ENCODE measurements around the gene LZTS3.
A peak's percentile ranks its signal among the peaks of the same experiment; 100 is the strongest.
"Not testable (repeated sequence)": the region's sequence is repeated elsewhere in the genome, so short reads cannot be mapped to it uniquely, and the experiment has no call there.

The LZTS3 gene

GRCh38 chr20:3135507-3136070 lies 37.8 kb downstream of the LZTS3 start:
- ATAC-seq (peak; percentile 57), DNase-seq (no peak)

GRCh38 chr20:3134151-3134550 lies 39.2 kb downstream of the LZTS3 start:
- DNase-seq (no peak), ATAC-seq (no peak)

DNA sequence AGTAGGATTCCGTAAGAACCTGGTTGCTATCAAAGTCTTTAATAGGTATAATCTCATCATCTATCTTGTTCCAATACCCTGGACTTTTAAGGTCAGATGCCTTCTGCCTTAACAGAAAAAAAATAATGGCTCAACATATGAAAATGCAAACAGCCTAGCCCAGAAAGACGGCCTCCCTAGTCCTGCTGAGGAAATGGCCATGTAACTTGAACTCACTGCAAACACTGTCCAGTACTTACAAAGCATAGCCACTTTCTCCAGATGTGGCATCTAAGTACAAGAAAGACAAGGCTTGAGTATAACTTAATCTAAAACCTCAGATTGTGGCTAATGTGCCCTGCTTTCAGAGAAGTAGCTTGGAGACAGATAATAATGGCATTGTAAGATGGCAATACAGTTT lies 40.2 kb downstream of the LZTS3 start:
- ATAC-seq (no peak), DNase-seq (no peak)

DNA sequence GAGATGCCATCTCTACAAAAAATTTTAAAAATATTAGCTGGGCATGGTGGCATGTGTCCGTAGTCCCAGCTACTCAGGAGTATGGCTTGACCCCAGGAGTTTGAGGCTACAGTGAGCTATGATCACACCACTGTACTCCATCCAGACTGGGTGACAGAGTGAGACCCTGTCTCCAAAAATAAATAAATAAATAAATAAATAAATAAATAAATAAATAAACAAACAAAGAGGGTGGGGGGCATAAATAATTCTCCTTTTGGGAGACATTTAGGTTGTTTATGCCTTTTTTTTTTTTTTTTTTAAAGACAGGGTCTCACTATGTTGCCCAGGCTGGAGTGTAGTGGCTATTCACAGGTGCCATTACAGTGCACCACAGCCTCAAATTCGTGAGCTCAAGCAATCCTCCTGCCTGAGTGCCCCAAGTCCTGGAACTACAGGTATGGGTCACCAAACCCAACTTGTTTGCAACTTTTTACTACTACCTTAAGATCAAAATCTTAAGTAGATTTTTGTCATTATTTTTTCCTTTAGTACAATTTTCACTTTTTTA lies 43.2 kb downstream of the LZTS3 start:
- DNase-seq (no peak), ATAC-seq (no peak)

DNA sequence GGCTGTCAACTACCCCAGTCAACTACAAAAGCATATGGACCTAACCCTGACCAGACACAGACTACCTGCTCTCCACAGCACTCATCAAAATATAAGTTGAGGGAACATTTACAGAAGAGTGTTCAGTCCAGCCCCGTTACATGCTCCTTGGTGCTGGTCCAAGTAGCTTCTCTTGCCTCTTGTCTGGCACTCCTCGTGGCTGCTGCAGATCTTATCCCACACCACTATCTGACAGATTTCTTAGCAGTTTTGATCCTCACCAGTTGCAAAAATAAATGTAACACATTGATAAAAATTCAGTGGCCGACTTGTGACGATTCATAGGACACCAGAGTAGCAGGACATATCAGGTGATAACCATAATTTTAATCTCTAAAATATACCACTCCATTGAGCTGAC lies 44.3 kb downstream of the LZTS3 start:
- ATAC-seq (no peak), DNase-seq (no peak)

DNA sequence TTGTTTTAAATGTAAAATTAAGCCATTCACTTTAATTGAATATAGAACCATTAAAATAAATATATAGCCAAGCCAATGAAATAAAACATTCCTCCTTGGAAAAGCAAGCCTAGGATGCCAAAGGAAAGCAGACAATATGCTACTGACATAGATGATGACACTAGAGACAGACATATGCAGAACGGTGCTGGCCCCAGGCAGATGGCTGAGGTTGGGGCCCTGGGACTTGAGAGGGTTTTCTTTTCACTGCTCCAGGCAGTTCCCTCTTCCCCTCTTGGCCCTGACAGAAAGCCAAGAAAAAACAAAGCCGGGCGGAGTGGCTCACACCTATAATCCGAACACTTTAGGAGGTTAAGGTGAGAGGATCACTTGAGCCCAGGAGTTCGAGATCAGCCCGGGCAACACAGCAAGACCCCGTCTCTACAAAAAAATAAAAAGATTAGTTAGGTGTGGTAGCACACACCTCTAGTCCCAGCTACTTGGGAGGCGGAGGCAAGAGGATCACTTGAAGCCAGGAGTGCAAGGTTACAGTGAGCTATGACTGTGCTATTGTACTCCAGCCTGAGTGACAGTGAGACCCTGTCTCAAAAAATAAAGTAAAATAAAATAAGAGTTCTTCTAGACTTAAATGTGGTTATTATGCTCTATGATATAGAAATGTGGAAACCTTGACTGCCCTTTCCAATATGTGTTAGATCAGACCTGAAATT lies 44.9 kb downstream of the LZTS3 start:
- DNase-seq = no peak
- no peak for ATAC-seq

DNA sequence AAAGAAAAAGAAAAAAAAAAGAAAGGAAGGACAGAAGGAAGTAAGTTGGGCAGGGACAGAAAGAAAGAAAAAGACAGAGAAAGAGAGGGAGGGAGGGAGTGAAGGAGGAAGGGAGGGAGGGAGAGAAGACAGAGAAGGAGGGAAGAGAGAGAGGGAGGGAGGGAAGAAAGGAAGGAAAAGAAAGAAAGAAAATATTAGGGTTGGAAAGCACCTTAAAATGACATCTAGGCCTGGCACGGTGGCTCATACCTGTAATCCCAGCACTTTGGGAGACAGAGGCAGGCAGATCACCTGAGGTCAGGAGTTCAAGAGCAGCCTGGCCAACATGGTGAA lies 46.9 kb downstream of the LZTS3 start:
- no peak for ATAC-seq
- DNase-seq = no peak

GRCh38 chr20:3125776-3126526 lies 47.4 kb downstream of the LZTS3 start:
- DNase-seq, ATAC-seq: not testable (repeated sequence)

DNA sequence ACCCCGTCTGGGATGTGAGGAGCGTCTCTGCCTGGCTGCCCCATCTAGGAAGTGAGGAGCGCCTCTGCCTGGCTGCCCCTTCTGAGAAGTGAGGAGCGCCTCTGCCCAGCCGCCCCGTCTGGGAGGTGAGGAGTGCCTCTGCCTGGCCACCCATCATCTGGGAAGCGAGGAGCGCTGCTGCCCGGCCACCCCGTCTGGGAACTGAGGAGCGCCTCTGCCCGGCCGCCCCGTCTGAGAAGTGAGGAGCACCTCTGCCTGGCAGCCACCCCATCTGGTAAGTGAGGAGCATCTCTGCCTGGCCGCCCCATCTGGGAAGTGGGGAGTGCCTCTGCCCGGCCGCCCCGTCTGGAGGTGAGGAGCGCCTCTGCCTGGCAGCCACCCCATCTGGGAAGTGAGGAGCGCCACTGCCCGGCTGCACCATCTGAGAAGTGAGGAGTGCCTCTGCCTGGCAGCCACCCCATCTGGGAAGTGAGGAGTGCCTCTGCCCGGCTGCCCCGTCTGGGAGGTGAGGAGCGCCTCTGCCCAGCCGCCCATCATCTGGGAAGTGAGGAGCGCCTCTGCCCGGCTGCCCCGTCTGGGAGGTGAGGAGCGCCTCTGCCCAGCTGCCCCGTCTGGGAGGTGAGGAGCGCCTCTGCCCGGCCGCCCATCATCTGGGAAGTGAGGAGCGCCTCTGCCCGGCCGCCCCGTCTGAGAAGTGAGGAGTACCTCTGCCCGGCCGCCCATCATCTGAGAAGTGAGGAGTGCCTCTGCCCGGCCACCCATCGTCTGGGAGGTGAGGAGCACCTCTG lies 48.4 kb downstream of the LZTS3 start:
- ATAC-seq, DNase-seq: not testable (repeated sequence)

- not testable (repeated sequence) for ATAC-seq, DNase-seq
These were observed 49.2 kb downstream of the LZTS3 start for GRCh38 chr20:3124163-3124562.

DNA sequence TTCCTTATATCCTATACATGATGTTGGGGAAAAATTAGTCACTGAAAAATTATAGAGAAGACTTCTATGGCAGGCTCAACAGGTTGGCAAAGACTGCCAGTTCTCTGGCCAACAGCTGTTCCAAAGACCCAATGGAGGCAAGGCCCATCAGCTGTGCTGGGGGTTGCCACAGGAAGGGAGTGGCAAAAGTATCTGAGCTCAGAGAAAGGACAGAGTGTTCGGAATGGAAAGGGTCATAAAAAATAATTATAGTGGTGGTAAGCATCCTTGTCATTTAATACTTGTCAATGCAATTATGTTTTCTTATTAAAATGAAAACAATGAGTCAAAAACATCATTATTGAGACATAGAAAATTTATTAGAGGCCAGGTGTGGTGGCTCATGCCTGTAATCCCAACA lies 49.8 kb downstream of the LZTS3 start:
- DNase-seq (no peak), ATAC-seq (no peak)

DNA sequence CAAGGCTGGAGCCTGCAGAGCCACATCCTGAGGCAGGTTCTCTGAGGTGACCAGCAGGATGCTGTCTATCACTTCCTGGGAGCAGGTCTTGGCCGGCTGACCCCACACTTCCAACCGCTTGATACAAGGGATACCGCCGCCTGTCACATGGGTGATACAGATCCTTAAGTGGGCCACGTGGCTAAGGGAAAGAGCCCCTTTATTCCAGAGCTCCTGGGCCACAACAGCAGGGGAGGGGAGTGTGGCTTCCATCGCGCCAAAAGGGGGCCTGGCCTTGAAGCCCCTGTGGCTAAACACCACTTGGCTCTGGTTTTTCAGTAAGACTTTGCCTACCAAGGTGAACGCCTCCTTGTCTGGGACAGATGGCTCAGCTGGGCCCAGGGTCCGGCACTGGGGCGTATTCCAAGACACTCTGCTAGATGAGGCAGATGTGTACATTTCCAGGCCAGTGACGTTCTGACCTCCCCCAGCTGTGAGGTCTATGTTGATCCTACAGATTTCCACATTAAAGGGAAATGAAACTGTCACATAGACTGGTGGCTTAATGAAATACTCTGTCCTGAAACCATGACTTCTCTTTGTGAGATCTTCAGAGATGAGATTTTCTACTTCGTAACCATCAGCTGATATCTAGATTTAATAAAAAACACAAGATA lies 51.3 kb downstream of the LZTS3 start:
- no peak for ATAC-seq
- no peak for DNase-seq

- ATAC-seq = no peak
- DNase-seq = no peak
These were observed 52.0 kb downstream of the LZTS3 start for GRCh38 chr20:3121271-3121911.

DNA sequence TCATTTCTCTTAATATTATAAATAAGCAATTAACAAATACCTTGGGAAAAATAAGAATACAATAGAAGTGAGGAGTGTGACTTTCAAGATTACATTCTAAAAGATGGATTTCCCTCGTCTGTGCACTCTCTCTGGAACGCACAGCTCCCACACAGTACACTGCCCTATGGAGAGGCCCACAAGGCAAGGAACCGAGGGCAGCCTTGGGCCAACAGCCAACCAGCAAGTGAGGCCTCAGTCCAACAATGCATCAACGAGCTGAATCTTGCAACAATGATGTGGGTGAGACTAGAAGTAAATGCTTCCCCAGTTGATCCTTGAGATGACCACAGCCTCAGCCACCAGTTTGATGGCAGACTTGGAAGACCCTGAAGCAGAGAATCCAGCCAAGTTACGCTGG lies 54.3 kb downstream of the LZTS3 start:
- no peak for ATAC-seq
- no peak for DNase-seq

- DNase-seq (peak; percentile 40), ATAC-seq (peak; percentile 55)
These were observed 55.4 kb downstream of the LZTS3 start for GRCh38 chr20:3117839-3118379.

DNA sequence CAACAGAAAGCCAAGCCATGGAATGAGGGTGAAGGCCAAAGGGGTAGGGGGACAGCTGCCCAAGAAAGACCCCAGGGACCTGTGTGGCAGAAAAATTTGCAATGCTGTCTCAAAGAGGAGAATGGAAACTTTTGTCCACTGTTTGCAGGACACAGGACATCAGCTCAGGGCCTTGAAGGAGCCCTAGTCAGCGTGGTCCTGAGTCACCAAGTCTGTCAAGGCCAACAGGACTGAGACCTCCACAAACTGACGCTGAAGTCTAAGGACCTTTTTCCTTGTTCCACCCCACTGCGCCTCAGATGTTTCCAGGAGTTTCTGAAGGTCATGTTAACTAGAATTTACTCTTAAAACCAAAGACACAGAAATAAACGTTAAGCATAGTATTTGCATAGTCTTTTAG lies 57.0 kb downstream of the LZTS3 start:
- no peak for ATAC-seq
- no peak for DNase-seq

- ATAC-seq = no peak
- DNase-seq = peak; percentile 15
These were observed 57.9 kb downstream of the LZTS3 start for GRCh38 chr20:3115190-3116107.
